Myocyte (in vitro differentiated cells): ENCODE data around the gene SLC8A2. TPM values are rescaled to one million over a fixed set of nuclear protein-coding genes. Genes with fewer than 3 reads are reported as not detected.
A peak's percentile ranks its signal among the peaks of the same experiment; 100 is the strongest.
"Not testable (repeated sequence)": the region's sequence is repeated elsewhere in the genome, so short reads cannot be mapped to it uniquely, and the experiment has no call there.

Experiments
- DNase-seq: peaks from one replicate; pipeline ENCODE4 v3.0.0-alpha.2; 2012; ENCODE audit warnings: low read depth
- total RNA-seq: library from RNA; depleted of rRNA; stranded (reverse); fragments of >200 nt; gene quantifications from 2 replicates; pipeline ENCODE4 v1.2.3, GENCODE V29; 2014

SLC8A2 gene
- total RNA-seq, 1 donor from 2014 or later, result not detected

- DNase-seq, result no peak
Observed at GRCh38 chr19:47415953-47416642, 55.6 kb downstream of the SLC8A2 start.

- DNase-seq, result no peak
Observed at GRCh38 chr19:47414469-47414868, 57.2 kb downstream of the SLC8A2 start.

- no peak for DNase-seq
Observed at GRCh38 chr19:47413941-47414340, 57.8 kb downstream of the SLC8A2 start.

- DNase-seq, result not testable (repeated sequence)
Observed at GRCh38 chr19:47411696-47412095, 60.0 kb downstream of the SLC8A2 start.

- DNase-seq, result no peak
Observed at GRCh38 chr19:47411101-47411500, 60.6 kb downstream of the SLC8A2 start.

- no peak for DNase-seq
Observed at GRCh38 chr19:47408156-47408938, 63.3 kb downstream of the SLC8A2 start.

- no peak for DNase-seq
Observed at GRCh38 chr19:47407417-47407774, 64.3 kb downstream of the SLC8A2 start.

- DNase-seq, result peak; percentile 38
Observed at GRCh38 chr19:47406711-47407416, 64.8 kb downstream of the SLC8A2 start.

GRCh38 chr19:47405854-47406417 is 65.8 kb downstream of the SLC8A2 start:
- DNase-seq, result no peak

- no peak for DNase-seq
Observed at GRCh38 chr19:47405197-47405550, 66.5 kb downstream of the SLC8A2 start.

GRCh38 chr19:47404334-47405196 is 67.1 kb downstream of the SLC8A2 start:
- no peak for DNase-seq

- DNase-seq, result no peak
Observed at GRCh38 chr19:47402504-47402903, 69.2 kb downstream of the SLC8A2 start.

- no peak for DNase-seq
Observed at GRCh38 chr19:47398707-47399597, 72.7 kb downstream of the SLC8A2 start.

- DNase-seq, result peak; percentile 71
Observed at GRCh38 chr19:47391510-47392223, 80.0 kb downstream of the SLC8A2 start.

GRCh38 chr19:47390533-47391488 is 80.9 kb downstream of the SLC8A2 start:
- peak; percentile 6 for DNase-seq

GRCh38 chr19:47389150-47389556 is 82.5 kb downstream of the SLC8A2 start:
- DNase-seq, result no peak

- DNase-seq, result not testable (repeated sequence)
Observed at GRCh38 chr19:47388721-47389120, 83.0 kb downstream of the SLC8A2 start.

- not testable (repeated sequence) for DNase-seq
Observed at GRCh38 chr19:47387623-47388022, 84.1 kb downstream of the SLC8A2 start.
